Measurements from ENCODE around the gene ZFAND3.

DNA sequence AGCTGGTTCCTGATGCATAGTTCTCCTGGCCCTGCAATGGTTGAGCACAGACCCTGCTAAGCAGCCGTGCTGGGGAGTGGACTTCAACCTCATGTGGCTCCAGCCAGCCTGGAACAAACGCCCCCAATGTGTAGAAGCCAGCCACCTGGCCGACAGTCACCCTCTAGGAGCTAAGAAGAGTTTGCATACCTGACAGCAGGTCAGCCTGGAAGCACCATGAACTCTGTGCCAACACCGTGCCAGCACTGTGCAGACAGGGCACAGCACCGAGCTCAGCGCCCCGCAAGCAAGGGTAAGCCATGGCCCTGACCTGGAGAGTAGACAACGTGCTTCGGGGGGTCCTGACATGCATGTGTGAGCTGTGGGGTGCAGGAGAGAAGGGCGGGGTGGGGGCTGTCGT lies 356.3 kb downstream of the ZFAND3 start:
- TF ChIP-seq, protein P1, sequence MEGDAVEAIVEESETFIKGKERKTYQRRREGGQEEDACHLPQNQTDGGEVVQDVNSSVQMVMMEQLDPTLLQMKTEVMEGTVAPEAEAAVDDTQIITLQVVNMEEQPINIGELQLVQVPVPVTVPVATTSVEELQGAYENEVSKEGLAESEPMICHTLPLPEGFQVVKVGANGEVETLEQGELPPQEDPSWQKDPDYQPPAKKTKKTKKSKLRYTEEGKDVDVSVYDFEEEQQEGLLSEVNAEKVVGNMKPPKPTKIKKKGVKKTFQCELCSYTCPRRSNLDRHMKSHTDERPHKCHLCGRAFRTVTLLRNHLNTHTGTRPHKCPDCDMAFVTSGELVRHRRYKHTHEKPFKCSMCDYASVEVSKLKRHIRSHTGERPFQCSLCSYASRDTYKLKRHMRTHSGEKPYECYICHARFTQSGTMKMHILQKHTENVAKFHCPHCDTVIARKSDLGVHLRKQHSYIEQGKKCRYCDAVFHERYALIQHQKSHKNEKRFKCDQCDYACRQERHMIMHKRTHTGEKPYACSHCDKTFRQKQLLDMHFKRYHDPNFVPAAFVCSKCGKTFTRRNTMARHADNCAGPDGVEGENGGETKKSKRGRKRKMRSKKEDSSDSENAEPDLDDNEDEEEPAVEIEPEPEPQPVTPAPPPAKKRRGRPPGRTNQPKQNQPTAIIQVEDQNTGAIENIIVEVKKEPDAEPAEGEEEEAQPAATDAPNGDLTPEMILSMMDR (conservative IDR thresholded peaks at IDR 0.05; ENCODE audit: low read depth, low read length) = no peak
- TF ChIP-seq EZH2 (IDR thresholded peaks at IDR 0.05; ENCODE audit: borderline replicate concordance, low read depth, low read length, poor library complexity, severe bottlenecking) = no peak
